HepG2 (cell line): ENCODE measurements around the gene TICAM2. TPM values are rescaled to one million over a fixed set of nuclear protein-coding genes. Genes with fewer than 3 reads are reported as not detected.

ENCODE experiments used
- ATAC-seq: fragments of 200-7000 bp; cut with Tn5 transposase; 3 replicates; pipeline ENCODE4 v1.9.1; 2020; ENCODE audit warnings: mild to moderate bottlenecking, moderate library complexity
- BruUV-seq: library from RNA; stranded (reverse); fragments of 400-500 nt; replicated peaks from 2 replicates; lab custom pipeline; 2021; lab: Mats Ljungman, UMichigan
- CTCF ChIA-PET: fragments of 300-600 bp; formaldehyde crosslinking; extraction: SDS; loops from one replicate; lab custom pipeline; 2021; ENCODE audit warnings: low total read pairs, inconsistent platforms, low intra/inter-chr PET ratio; lab: Yijun Ruan, JAX
- POLR2A ChIA-PET: fragments of 350-600 bp; sonication (Branson Sonifier 250); formaldehyde crosslinking; loops from one replicate; lab custom pipeline; 2020; ENCODE audit warnings: antibody characterized with exemption, inconsistent platforms; lab: Yijun Ruan, JAX
- DNase-seq: peaks from one replicate; pipeline ENCODE4 v3.0.0-alpha.2; 2015; ENCODE audit warnings: low spot score
- FAIRE-seq: peaks from 3 replicates; lab custom pipeline; 2011; peaks lifted over from hg19 to GRCh38; lab: Jason Lieb, UNC
- H2AFZ ChIP-seq: one replicate; pipeline ENCODE4 v1.6.1; 2011; ENCODE audit warnings: low read length, inconsistent platforms
- H3K27ac ChIP-seq: fragments of 300-600 bp; 3 replicates; pipeline ENCODE4 v1.8.0; 2011; ENCODE audit warnings: mixed run types, mild to moderate bottlenecking, mixed read lengths, low read length, inconsistent platforms; ENCODE audit not compliant: insufficient read depth; ENCODE audit errors: extremely low read length
- H3K27me3 ChIP-seq, 2 experiments: fragments of 200-600 bp in 1 of 2; 2 replicates in 1 of 2; 3 replicates in 1 of 2; pipeline versions ENCODE4 v1.6.0 to v1.8.0; 2011; ENCODE audit warnings: low read length in 2 of 2, mild to moderate bottlenecking in 2 of 2, moderate library complexity in 2 of 2, inconsistent platforms in 1 of 2; ENCODE audit not compliant: insufficient read depth in 2 of 2, control insufficient read depth in 1 of 2
- H3K36me3 ChIP-seq, 2 experiments: fragments of 200-600 bp in 1 of 2; replicated peaks in 1 of 2; 2 replicates in 1 of 2; 3 replicates in 1 of 2; pipeline versions ENCODE4 v1.5.1 to v1.8.0; 2011; ENCODE audit warnings: low read length in 2 of 2, inconsistent platforms in 1 of 2; ENCODE audit not compliant: insufficient read depth in 2 of 2, control insufficient read depth in 1 of 2
- H3K4me1 ChIP-seq: 2 replicates; pipeline ENCODE4 v1.5.1; 2012; ENCODE audit warnings: low read length, inconsistent platforms; ENCODE audit not compliant: insufficient read depth
- H3K4me2 ChIP-seq: 2 replicates; pipeline ENCODE4 v1.6.0; 2011; ENCODE audit warnings: low read depth, low read length, inconsistent platforms
- H3K4me3 ChIP-seq, 3 experiments: fragments of 200-600 bp in 1 of 3; sonication (generic), shearing (Covaris generic) in 1 of 3; replicated peaks in 1 of 3; 2 replicates each; pipeline ENCODE4 v1.5.1; 2011 to 2016; ENCODE audit warnings: low read length in 3 of 3, inconsistent platforms in 2 of 3, low read depth in 2 of 3, mild to moderate bottlenecking in 2 of 3, control low read depth in 1 of 3, mixed read lengths in 1 of 3; ENCODE audit not compliant: insufficient read depth in 1 of 3
- H3K79me2 ChIP-seq: one replicate; pipeline ENCODE4 v1.6.1; 2011; ENCODE audit warnings: low read length, inconsistent platforms; ENCODE audit not compliant: insufficient read depth
- H3K9ac ChIP-seq: 2 replicates; pipeline ENCODE4 v1.6.0; 2011; ENCODE audit warnings: mild to moderate bottlenecking, low read depth, low read length, inconsistent platforms; ENCODE audit not compliant: insufficient read depth
- H3K9me3 ChIP-seq: 2 replicates; pipeline ENCODE4 v1.5.1; 2012; ENCODE audit warnings: mild to moderate bottlenecking, low read length
- H4K20me1 ChIP-seq: 2 replicates; pipeline ENCODE4 v1.6.0; 2011; ENCODE audit warnings: inconsistent platforms, mild to moderate bottlenecking, low read length, moderate library complexity; ENCODE audit not compliant: insufficient read depth
- ATRX ChIP-seq: sonication (generic); formaldehyde crosslinking; IDR thresholded peaks from 2 replicates; pipeline ENCODE4 v1.4.0; 2020; ENCODE audit warnings: missing genetic modification reagents, borderline replicate concordance
- GPN1 ChIP-seq: sonication (generic); formaldehyde crosslinking; IDR thresholded peaks from 2 replicates; pipeline ENCODE4 v1.5.1; 2020; ENCODE audit warnings: missing genetic modification reagents, borderline replicate concordance
- GTF3A ChIP-seq: sonication (generic); formaldehyde crosslinking; conservative IDR thresholded peaks from 2 replicates; pipeline ENCODE4 v1.4.0; 2020; ENCODE audit warnings: mild to moderate bottlenecking, missing genetic modification reagents
- RXRA ChIP-seq: sonication (generic); formaldehyde crosslinking; IDR thresholded peaks from 2 replicates; pipeline ENCODE4 v1.5.1; 2020; ENCODE audit warnings: missing genetic modification reagents
- WGBS: methylation state at CpG from one replicate; pipeline ENCODE4 v1.1.6; 2017; ENCODE audit warnings: low lambda C conversion rate; 5-methylcytosine and 5-hydroxymethylcytosine counted together
- in situ Hi-C: cut with HindIII; loops from 2 replicates; pipeline ENCODE4 v1.10.0; 2017; ENCODE audit warnings: low pct_unique_long_range_greater_than_20kb; ENCODE audit not compliant: extremely low pct_ligation_motif_present
- intact Hi-C: fragments of 100-400 bp; cut with micrococcal nuclease; formaldehyde crosslinking; loops from one replicate; pipeline ENCODE4 v1.10.0; 2022; ENCODE audit not compliant: unreplicated experiment
- polyA plus RNA-seq, 8 experiments: library from polyadenylated mRNA; depleted of rRNA in 3 of 8; stranded (reverse) in 7 of 8; unstranded in 1 of 8; fragments of >200 nt; fragmentation: Illumina TruSeq in 4 of 8; extraction: Trizol in 4 of 8; gene quantifications; 2 replicates each; pipeline versions ENCODE4 v1.2.1 to v1.2.3, GENCODE V29; 2011 to 2016; ENCODE audit warnings: low read depth in 4 of 8, missing spikeins in 1 of 8, mixed read lengths in 1 of 8; ENCODE audit not compliant: insufficient read depth in 1 of 8
- total RNA-seq, 5 experiments: library from RNA; depleted of rRNA; stranded (reverse); fragments of >200 nt; fragmentation: Illumina TruSeq; extraction: Trizol; gene quantifications; 2 replicates each; pipeline ENCODE4 v1.2.3, GENCODE V29; 2016; ENCODE audit warnings: low read depth in 1 of 5
- TF ChIP-seq, protein P1 (sequence below): sonication (generic); formaldehyde crosslinking; IDR thresholded peaks from 2 replicates; pipeline ENCODE4 v1.4.0; 2020; ENCODE audit warnings: missing genetic modification reagents, mild to moderate bottlenecking, borderline replicate concordance
- TF ChIP-seq, protein P2 (sequence below): sonication (generic); formaldehyde crosslinking; IDR thresholded peaks from 2 replicates; pipeline ENCODE4 v1.5.1; 2020; ENCODE audit warnings: mild to moderate bottlenecking, moderate library complexity, missing genetic modification reagents
- TF ChIP-seq, protein P3 (sequence below): sonication (generic); formaldehyde crosslinking; IDR thresholded peaks from 2 replicates; pipeline ENCODE4 v1.4.0; 2020; ENCODE audit warnings: missing genetic modification reagents
- TF ChIP-seq, protein P4 (sequence below): sonication (generic); formaldehyde crosslinking; IDR thresholded peaks from 2 replicates; pipeline ENCODE4 v1.4.0; 2020; ENCODE audit warnings: missing genetic modification reagents, borderline replicate concordance

TICAM2 gene
- total and polyA plus RNA-seq, 2 of the 13 experiments (the other 11 are each of a cell fraction or from before 2014, with no cell fraction given): 0.04 TPM; not detected in 1

DNA sequence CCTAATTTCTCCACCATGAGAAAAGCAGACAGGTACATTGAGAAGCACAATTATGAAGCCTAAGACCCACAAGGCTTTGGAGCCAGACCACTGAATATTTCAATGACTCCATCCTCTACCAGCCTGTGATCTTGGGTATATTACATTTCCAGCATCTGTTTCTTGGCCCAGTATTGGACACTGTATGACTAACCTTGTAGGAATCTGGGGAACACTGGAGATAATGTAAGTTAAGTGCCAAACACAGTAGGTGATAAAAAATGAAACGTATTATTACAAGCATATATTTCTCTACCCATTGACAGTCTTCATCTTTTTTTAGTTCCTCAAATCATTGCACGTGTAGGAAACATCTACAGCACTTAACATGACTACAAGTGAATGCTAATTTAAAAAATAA lies 29.1 kb downstream of the TICAM2 start:
- no TSS peak for BruUV-seq
- DNase-seq (no peak), ATAC-seq (no peak), FAIRE-seq (no peak)
- in situ Hi-C loops: no loop called here
- Histone ChIP-seq H3K4me3 (no peak overlapping the region), H3K79me2 (no peaks in the 10 kb centered on the region), H3K9ac (no peak overlapping the region), H3K36me3 (no peaks in the 10 kb centered on the region), H2AFZ (no peak overlapping the region), H3K4me1 (no peaks in the 10 kb centered on the region), H3K9me3 (no peaks in the 10 kb centered on the region), H3K27ac (no peak overlapping the region), H4K20me1 (no peaks in the 10 kb centered on the region), H3K4me2 (no peak overlapping the region), H3K27me3 (peaks cover 0 to 3% of the 10 kb centered on the region in 2 experiments; a peak in 2 of 5 replicates)
- ChIA-PET POLR2A (no interaction called here), CTCF (interaction anchor here (2.7 kb wide), 1 partner anchor 263 kb away, joined by 24 read pairs; no protein-coding TSS in a partner anchor)
- WGBS: 5% methylated on average over 2 of the region's 2 CpGs
- TF ChIP-seq ATRX (CRISPR knock-in tag) (no peak), GTF3A (no peak), RXRA (CRISPR knock-in tag) (no peak), GPN1 (CRISPR knock-in tag) (no peak)
- TF ChIP-seq, protein P1, sequence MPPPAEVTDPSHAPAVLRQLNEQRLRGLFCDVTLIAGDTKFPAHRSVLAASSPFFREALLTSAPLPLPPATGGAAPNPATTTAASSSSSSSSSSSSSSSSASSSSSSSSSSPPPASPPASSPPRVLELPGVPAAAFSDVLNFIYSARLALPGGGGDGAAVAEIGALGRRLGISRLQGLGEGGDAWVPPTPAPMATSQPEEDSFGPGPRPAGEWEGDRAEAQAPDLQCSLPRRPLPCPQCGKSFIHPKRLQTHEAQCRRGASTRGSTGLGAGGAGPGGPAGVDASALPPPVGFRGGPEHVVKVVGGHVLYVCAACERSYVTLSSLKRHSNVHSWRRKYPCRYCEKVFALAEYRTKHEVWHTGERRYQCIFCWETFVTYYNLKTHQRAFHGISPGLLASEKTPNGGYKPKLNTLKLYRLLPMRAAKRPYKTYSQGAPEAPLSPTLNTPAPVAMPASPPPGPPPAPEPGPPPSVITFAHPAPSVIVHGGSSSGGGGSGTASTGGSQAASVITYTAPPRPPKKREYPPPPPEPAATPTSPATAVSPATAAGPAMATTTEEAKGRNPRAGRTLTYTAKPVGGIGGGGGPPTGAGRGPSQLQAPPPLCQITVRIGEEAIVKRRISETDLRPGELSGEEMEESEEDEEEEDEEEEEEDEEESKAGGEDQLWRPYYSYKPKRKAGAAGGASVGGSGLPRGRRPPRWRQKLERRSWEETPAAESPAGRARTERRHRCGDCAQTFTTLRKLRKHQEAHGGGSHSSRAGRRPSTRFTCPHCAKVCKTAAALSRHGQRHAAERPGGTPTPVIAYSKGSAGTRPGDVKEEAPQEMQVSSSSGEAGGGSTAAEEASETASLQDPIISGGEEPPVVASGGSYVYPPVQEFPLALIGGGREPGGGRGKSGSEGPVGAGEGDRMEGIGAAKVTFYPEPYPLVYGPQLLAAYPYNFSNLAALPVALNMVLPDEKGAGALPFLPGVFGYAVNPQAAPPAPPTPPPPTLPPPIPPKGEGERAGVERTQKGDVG (CRISPR knock-in tag): no peak
- TF ChIP-seq, protein P2, sequence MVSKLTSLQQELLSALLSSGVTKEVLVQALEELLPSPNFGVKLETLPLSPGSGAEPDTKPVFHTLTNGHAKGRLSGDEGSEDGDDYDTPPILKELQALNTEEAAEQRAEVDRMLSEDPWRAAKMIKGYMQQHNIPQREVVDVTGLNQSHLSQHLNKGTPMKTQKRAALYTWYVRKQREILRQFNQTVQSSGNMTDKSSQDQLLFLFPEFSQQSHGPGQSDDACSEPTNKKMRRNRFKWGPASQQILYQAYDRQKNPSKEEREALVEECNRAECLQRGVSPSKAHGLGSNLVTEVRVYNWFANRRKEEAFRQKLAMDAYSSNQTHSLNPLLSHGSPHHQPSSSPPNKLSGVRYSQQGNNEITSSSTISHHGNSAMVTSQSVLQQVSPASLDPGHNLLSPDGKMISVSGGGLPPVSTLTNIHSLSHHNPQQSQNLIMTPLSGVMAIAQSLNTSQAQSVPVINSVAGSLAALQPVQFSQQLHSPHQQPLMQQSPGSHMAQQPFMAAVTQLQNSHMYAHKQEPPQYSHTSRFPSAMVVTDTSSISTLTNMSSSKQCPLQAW: no peak
- TF ChIP-seq, protein P3, sequence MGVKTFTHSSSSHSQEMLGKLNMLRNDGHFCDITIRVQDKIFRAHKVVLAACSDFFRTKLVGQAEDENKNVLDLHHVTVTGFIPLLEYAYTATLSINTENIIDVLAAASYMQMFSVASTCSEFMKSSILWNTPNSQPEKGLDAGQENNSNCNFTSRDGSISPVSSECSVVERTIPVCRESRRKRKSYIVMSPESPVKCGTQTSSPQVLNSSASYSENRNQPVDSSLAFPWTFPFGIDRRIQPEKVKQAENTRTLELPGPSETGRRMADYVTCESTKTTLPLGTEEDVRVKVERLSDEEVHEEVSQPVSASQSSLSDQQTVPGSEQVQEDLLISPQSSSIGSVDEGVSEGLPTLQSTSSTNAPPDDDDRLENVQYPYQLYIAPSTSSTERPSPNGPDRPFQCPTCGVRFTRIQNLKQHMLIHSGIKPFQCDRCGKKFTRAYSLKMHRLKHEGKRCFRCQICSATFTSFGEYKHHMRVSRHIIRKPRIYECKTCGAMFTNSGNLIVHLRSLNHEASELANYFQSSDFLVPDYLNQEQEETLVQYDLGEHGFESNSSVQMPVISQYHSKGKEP (CRISPR knock-in tag): no peak
- TF ChIP-seq, protein P4, sequence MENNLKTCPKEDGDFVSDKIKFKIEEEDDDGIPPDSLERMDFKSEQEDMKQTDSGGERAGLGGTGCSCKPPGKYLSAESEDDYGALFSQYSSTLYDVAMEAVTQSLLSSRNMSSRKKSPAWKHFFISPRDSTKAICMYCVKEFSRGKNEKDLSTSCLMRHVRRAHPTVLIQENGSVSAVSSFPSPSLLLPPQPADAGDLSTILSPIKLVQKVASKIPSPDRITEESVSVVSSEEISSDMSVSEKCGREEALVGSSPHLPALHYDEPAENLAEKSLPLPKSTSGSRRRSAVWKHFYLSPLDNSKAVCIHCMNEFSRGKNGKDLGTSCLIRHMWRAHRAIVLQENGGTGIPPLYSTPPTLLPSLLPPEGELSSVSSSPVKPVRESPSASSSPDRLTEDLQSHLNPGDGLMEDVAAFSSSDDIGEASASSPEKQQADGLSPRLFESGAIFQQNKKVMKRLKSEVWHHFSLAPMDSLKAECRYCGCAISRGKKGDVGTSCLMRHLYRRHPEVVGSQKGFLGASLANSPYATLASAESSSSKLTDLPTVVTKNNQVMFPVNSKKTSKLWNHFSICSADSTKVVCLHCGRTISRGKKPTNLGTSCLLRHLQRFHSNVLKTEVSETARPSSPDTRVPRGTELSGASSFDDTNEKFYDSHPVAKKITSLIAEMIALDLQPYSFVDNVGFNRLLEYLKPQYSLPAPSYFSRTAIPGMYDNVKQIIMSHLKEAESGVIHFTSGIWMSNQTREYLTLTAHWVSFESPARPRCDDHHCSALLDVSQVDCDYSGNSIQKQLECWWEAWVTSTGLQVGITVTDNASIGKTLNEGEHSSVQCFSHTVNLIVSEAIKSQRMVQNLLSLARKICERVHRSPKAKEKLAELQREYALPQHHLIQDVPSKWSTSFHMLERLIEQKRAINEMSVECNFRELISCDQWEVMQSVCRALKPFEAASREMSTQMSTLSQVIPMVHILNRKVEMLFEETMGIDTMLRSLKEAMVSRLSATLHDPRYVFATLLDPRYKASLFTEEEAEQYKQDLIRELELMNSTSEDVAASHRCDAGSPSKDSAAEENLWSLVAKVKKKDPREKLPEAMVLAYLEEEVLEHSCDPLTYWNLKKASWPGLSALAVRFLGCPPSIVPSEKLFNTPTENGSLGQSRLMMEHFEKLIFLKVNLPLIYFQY (CRISPR knock-in tag): no peak
- intact Hi-C loops: no loop called here
